GM21825 (cell line): Measurements from ENCODE around the gene SDS.
A peak's percentile ranks its signal among the peaks of the same experiment; 100 is the strongest.

Source experiments
- ATAC-seq: cut with Tn5 transposase; IDR thresholded peaks from one replicate; pipeline ENCODE4 v1.9.1; 2021; ENCODE audit warnings: mild to moderate bottlenecking, moderate library complexity; ENCODE audit not compliant: unreplicated experiment

SDS gene

DNA sequence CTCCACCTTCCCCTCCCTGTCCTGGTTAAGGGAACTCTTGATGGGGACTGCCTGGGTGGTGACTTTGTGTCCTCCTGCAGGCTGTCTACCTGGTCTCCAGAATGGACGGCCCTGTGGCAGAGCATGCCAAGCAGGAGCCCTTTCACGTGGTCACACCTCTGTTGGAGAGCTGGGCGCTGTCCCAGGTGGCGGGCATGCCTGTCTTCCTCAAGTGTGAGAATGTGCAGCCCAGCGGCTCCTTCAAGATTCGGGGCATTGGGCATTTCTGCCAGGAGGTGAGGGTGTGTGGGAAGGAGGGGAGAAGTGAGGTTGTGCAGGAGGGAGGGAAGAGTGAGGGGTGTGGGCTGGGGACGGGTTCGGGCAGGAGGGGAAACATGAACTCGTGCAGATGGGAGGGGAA lies 24.2 kb upstream of the SDS start:
- ATAC-seq = no peak

DNA sequence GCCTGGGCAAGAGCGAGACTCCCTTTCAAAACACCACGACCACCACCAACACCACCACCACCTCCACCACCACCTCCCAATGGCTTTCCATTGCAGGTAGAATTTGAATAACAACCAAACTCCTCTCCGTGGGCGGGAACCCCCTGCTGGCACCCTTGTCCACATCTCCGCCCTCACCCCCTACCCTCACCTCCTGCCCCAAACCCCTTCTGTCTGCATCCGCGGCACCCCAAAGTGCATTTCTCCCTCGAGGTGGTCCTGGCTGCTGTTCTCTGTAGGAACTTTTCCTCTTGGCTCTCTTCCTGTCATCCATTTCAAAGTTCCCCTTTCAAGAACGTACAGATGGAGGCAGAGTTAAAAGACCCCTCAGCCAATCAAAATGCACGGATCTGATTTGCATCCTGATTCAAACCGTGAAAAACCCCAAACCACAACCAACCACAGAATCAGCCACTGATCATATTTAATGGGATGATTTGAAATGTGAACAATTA lies 22.3 kb upstream of the SDS start:
- ATAC-seq = no peak

DNA sequence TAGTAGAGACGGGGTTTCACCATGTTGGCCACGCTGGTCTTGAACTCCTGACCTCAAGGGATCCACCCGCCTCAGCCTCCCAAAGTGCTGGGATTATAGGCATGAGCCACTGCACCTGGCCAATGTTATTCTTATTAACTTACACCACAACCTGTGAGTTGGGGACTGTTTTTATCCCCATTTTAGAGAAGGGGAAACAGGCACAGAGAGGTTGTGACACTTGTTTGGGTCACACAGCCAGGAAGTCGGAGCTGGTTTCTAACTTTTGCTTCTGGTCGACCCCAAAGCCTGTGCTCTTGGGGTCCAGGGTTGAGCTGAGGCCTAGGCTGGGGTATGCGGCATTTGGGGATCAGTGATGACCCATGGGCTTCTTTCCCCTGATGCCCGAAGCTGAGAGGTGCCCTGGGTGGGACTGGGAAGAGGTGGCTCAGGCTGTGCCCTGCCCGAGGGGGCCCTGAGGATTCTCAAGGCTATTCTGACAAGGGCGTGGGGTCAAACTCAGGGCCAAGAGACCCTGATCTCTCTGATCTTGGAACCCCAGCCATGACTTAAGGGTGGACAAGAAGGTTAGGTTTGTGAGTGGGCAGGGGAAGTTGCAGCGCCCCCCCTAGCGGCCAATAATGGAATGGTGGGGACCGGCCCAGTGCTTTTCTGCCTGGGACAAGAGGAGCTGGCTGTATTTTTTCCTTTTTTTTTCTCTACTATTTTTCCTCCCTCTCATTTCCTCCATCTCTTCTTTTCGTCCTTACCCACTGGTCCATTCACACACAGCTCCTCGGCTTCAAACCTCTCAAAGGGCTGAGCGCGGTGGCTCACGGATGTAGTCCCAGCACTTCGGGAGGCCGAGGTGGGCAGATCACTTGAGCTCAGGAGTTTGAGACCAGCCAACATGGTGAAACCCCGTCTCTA lies 21.5 kb upstream of the SDS start:
- ATAC-seq = no peak

DNA sequence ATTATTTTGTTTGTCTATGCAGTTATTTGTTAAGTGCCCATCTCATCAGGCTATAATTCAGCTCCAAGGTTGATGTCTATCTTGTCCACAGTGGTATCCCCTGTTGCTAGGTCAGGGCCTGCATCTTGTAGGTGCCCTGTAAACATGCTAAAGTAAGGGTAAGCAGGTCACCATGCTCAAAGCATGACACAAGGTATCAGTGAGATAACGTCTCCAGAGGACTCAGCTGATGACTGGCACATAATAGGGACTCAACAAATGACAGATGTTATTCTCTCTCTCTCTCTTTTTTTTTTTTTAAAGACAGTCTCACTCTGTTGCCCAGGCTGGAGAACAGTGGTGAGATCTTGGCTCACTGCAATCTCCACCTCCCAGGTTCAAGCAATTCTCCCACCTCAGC lies 20.8 kb upstream of the SDS start:
- ATAC-seq = no peak

DNA sequence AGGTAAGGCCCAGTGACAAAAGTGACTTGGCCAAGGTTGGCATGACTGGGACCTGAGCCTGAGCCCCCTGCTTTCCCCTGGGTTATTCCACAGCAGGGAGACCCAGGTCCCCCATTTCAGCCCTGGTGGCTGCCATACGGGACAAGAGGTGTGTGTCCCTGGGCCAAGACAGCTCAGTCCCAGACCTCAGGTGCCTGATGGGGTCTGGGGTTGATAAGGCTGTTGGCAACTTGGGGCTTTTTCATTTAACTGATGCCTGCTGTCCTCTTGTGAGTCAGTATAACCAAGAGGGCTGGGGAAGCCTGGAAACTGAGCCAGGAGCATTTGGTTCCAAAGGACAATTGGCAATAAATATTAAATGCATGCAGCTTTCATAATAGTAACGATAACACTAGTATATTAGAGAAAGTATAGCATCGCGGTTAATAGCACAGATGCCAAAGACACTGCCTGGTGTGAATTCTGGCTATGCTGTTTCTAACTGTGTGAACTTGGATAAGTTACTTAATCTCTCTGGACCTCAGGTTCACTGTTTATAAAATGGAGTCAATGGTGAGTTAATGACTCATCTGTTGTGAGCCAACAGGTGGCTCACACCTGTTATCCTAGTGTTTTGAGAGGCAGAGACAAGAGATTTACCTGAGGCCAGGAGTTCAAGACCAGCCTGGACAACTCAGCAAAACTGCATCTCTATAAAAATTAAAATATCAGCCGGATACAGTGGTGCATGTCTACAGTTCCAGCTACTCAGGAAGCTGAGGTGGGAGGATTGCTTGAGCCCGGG lies 19.4 kb upstream of the SDS start:
- no peak for ATAC-seq

DNA sequence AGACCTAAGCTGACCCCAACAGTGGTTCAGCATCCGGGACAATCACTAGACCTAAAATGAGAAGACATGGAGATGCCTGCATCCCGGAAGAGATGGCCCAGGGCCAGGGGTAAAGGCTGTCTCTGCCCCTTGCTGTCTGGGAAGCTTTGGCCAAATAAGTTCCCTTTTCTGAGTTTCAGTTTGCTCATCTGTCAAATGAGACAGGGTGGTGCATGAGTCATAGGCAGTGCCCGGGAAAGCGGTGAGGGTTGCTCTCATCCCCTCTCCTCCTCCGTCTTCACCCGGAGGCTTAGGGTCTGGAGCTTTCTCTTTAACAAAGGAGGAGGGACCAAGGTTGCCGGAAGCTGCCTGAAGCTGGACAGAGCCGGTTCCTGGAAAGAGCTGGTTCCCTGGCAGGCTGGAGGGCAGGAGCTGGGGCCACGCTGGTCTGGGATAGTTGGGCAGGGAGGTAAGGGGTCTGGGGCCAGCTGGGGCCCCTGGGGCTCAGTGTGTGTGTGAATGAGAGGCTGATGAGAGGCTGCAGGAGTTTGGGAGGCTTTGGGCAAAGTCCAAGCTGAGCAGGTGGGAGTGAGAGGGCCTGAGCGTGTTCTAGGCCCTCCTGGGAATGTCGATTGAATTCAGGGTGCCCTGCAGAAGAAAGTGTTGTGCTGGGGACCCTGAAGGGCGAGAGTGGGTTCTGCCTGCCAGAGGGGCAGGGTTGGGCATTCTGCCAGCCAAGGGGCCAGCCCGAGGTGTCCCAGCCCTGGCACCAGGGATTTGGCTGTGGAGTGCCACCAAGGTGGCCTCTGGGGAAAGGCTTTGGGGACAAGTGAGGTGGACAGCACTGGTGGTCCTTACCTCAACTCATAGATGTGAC lies 18.6 kb upstream of the SDS start, which contains the start of gene SDSL:
Gene SDSL, plus strand, starts transcription at position 351 of the 856 bp plus-strand sequence. CDS start 5,603 bp downstream, outside the sequence.
- ATAC-seq = peak; percentile 90

DNA sequence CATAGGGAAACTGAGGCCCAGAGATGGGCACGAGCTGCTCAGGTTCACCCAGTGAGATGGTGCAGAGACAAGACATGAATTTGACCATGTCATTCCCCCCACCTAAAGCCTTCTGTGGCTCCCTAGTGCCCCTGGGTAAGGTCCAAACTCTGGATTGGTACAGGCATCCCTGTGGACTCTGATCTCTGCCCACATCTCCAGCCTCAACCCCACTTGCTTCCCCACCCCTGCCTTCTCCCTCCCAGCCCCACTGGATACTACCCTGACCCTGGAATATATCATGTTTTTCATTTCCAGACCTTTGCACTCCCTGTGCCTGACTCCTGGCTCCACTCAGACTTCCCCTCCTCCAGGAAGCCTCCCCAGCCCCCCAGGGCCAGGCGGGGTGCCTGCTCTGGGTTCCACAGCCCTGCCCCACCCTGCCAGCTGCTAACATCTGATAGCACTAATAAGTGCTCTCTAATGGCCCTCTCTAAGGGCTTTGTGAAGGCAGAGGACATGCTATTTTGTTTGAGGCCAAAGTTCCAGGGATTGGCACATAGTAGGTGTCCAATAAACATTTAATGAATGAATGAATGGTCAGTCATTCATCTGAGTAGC lies 17.4 kb upstream of the SDS start:
- no peak for ATAC-seq

DNA sequence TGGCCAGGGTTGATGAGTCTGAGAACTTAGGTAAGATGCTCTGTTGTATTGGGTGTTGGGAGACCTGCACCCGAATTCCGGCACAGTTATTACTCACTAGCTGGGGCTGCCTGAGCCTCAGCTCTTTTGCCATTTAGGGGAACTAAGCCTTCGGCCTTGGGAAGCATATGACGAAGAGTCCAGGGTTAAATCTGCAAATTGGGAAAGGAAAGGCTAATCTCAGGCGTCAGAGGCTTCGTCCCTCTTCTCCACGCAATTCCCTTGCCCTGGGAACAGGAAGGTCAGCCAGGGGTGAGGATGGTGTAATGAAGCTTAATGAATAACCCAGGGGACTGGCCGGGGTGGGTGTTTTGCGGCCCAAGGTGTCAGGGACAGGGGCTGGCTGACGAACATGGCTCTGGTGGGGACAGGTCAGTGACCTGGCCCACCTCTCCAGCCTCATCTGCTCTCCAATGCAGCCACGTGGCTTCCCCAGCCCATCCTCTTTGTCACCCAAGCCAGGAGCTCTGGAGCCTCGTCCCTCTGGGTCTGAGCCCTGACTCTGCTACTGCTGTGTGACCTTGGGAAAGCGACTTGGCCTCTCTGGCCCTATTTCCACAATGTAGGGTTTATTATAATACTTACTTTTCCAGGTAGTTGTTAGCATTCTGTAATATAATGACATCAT lies 14.7 kb upstream of the SDS start:
- ATAC-seq = no peak

DNA sequence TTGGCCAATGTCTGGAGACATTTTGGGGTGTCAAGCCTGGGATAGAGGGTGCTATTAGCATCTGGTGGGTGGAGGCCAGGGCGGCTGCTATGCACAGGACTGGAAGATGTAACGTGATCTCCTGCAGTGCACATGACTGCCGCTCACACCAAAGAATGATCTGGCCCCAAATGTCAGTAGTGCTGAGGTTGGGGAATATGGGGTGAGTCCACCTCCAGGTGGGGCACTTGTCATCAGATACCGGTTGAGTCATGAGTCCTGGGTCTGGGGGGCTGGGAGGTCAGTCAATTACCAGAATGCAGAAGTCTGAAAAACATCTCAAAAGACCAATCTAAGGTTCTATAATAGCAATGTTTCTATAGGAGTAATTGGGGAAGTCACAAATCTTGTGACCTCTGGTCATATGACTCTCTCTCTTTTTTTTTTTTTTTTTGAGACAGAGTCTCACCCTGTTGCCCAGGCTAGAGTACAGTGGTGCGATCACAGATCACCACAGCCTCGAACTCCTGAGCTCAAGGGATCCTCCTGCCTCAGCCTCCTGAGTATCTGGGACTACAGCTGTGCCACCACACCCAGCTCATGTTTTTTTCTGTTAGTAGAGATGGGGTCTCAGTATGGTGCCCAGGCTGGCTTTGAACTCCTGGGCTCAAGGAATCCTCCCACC lies 12.5 kb upstream of the SDS start:
- ATAC-seq = no peak

DNA sequence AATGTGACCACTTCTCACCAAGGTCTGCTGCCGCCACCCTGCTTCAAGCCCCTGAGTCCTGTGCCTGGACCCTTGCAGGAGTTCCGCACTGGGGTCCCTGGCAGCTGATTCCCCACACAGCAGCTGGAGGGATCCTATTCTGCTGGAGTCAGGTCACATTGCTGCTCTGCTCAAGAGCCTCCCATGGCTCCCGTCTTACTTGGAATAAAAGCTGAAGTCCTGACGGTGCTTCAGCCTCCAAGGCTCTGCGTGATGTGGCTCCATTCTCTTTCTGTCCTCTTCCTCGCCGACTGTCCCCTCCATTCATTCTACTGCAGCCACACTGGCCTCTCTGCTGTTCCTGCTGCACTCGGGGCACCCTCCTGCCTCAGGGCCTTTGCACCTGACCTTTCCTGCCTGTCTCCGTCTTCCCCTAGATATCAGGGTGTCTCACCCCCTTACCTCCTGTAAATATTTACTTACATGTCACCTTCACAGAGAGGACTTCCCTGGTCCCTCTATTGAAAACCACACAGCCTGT lies 10.9 kb upstream of the SDS start:
- no peak for ATAC-seq

DNA sequence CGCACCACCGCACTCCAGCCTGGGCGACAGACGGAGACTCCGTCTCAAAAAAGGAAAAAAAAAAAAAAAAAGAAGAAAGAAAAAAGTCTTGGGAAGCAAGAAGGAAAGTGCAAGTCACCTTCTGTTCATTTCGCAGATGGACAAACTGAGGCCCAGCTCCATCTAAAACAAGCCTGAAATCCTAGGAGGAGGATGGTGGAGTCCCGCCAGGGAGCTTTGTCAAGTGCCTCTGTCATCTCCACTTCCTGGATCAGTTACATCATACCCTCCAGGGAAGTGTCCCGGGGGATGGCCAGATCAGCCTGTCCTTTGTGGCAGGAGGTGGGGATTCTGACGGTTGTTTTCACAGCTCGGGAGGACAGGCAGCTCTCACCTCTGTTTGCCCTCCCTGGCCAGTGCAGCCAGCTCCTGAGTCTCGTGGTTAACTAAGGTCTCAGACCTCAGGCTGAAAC lies 9.8 kb upstream of the SDS start:
- ATAC-seq = no peak

DNA sequence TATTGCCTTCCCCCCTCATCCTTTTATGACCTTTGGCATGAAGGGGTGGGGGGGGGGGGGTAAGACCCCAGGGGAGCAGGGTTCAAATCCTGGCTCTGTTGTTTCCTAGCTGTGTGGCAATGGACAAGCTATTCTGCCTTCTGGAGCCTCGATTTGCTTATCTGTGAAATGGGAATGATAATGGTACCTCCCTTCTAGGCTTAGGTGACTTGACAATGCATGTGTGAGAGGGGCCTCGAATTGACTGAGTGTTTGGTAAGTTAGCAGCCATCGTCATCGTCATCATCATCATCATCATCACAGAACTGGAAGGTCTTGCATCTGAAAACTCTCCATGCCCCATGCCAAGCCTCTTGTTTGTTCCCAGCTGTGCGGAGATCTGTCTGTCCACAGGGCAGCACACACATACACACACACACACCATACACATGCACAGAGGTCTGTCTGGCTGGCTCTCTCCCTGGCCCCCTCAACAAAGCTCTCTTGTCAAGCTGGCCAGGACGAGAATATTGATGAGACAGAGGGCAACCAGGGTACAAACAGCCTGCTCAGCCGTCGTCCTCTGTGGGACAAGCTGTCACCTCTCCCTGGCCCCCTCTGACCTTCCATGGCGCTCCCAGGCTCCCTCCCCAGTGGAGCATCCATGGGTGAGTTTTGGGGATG lies 5.9 kb upstream of the SDS start:
- ATAC-seq = no peak

DNA sequence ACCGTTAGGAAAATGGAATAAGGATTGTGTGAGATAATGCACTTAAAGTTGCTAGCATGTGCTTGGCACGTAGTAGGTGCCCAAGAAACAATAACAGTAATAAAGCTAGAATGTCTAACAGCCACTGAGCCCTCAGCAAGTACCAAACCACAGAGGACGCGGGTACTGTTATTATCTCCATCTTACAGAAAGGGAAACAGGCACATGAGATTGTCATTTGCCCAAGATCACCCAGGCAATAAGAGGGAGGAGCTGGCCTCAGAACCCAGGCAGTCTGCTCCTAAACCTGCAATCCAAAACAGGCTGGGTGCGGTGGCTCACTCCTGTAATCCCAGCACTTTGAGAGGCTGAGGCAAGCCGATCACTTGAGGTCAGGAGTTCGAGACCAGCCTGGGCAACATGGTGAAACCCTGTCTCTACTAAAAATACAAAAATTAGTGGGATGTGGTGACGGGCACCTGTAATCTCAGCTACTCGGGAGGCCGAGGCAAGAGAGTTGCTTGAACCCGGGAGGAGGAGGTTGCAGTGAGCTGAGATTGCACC lies 5.1 kb upstream of the SDS start:
- ATAC-seq = no peak

DNA sequence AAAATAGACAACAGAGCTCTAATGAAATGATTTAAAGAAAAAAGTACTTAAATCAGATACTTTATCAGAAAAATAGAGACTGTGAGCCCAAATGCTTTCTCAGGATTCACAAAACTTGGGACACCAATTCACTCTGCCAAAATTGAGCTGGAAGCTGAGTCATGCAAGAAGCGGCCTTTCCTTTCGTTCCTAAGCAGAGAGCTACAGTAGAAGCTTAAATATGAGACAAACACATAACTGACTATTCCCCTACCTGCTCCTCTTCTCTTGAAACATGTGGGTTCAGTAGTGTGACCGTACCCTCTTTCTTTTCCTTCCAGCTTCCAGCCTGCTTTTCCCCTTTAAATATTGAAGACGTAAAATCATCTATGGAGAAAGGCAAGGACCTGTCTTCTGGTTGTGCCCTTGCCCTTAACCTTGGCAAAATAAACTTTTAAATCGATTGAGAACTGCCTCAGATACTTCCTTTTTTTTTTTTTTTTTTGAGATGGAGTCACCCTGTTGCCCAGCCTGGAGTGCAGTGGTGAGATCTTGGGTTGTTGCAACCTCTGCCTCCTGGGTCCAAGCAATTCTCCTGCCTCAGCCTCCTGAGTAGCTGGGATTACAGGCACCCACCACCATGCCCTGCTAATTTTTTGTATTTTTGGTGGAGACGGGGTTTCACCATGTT lies 4.4 kb upstream of the SDS start:
- ATAC-seq = no peak

DNA sequence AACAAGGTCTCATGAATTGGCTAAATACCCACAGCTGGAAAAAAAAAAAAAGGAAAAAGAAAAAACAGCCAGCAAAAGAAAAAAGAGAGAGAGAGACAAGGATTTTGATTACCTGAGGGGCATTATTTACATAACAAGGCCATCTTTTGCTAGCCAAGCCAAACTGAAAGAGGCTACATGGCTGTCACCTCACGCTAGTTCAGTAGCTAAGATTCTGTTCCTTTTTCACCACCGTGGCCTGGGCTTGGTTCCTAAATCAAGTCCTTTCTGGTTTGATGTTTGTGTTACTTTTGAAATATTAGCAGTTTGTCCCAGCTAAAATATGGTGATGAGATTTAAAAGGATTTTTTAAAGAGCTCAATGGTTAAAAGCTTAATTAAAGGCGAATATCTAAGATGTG lies 2.0 kb upstream of the SDS start:
- no peak for ATAC-seq

DNA sequence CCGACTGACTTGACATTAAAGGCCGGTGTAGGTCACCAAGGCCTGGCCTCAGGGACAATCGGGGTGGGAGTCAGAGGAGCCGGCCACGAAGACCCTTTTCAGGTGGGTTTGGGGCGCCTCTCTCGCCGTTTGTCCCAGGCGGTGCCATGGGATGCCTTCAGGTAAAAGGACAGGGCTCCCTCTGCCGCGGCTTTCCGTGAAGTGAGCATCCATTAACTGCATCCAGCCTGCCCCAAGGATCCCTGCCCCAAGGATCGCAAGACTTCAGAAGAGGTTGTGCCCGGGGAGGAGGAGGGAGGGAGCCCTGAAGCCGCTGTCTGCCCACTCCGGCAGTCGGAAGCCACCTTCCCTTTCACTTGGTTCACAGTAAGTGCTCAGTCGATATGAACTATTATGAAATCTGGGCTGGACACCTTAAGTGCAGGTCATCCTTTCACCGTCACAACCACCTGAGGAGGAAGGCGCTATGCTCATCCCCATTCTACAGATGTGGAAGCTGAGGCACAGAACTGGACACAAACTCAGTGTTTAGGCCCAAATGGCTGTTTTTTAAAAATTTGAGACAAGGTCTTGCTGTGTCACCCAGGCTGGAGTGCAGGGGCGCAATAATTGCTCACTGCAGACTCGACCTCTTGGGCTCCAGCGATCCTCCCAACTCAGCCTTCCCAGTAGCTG lies 964 bp downstream of the SDS start:
- no peak for ATAC-seq
